Kidney tubule cell (primary cell): ENCODE results near the gene SLC25A21.
A peak's percentile ranks its signal among the peaks of the same experiment; 100 is the strongest.
"Not testable (repeated sequence)": the region's sequence is repeated elsewhere in the genome, so short reads cannot be mapped to it uniquely, and the experiment has no call there.

ENCODE experiments used
- DNase-seq: peaks from one replicate; pipeline ENCODE4 v3.0.0-alpha.2; 2018; ENCODE audit warnings: low spot score

The SLC25A21 gene

DNA sequence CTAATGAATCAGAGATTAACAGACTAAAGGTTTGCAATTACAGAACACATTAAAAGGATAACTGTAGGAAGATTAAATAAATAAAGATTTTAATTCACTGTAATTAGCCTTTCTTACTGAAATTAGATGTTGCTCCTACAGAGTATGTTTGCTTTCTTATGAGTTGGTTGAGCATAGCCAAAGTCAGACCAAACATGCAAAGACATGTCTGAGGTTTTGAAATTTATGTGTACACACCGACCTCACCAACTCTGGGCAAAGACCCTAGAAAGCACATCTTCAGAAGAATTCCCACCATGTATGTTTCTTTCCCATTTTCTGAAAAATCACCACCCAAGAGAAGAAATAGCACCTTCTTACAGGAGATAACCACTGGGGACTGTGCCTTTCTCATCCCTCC is 351.5 kb downstream of the SLC25A21 start:
- DNase-seq, result no peak

DNA sequence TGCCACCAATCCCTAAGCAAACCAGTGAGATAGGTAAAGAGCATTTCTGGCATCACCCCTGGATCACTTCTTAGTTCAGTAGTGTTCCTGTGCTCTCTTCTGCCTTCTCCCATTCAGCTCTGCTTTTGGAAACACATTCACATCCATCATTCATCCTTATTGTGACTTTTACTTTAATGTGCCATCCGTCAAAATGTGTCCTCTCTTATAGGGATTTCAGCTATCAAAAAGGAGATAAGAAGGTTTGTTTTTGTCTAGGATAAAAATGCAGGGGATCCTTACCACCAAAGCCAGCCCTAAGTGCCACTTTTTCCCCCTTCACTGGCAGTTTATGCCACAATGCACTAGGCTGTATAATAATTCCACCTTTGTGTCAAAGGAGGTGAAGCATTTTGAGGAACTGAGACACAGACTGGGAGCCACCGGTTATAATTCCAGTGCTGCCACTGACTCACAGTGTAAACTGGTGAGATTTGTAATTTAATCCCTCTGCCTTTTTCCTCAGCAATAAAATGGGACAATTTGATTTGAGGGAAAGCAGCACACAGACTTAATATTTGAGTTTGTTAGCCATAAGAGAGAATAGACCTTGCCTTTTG is 352.2 kb downstream of the SLC25A21 start:
- DNase-seq, result no peak

DNA sequence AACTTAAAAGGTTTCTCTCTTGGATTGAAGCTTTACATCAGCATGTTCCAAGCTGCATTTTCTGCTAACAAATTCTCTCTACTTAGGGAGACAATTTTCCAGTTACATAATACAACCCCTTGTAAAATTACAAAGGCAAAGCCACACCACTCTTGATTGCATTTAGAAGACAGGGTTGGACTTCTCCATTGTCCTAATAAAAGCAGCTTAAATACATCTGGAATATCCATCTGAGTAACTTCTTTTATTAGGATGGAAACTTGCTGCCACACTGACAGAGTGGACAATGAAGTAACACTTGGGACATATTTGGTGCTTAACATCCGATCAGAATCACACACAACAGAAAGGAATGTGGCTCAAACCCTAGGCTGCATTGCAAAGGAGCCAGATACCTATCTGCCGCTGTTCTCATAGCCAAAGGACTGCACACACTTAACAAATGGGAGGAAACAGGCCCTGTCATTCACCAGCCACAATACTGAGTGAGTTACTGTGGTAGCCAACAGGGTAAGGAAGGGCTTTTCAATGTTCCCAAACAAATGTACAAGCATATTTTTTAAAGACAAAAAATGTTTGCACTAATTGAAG is 353.5 kb downstream of the SLC25A21 start:
- peak; percentile 3 for DNase-seq

DNA sequence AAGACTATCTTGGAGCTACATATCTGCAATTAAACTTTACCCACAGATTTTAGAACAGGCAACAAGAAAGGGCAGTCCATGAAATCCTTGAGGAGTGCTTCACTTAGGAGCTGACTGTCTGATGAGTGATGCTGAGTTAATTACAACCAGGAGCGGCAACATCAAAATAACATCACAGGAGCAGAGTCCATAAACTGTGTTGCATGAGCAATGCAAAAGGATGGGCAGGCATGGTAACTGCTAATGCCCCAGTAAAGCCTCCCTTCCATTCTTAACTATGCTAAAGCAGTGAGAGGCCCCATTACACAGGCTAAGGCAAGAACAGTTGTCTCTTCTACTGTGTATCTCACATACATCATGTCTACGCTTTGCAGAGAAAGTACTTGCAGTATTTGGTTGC is 354.2 kb downstream of the SLC25A21 start:
- no peak for DNase-seq

DNA sequence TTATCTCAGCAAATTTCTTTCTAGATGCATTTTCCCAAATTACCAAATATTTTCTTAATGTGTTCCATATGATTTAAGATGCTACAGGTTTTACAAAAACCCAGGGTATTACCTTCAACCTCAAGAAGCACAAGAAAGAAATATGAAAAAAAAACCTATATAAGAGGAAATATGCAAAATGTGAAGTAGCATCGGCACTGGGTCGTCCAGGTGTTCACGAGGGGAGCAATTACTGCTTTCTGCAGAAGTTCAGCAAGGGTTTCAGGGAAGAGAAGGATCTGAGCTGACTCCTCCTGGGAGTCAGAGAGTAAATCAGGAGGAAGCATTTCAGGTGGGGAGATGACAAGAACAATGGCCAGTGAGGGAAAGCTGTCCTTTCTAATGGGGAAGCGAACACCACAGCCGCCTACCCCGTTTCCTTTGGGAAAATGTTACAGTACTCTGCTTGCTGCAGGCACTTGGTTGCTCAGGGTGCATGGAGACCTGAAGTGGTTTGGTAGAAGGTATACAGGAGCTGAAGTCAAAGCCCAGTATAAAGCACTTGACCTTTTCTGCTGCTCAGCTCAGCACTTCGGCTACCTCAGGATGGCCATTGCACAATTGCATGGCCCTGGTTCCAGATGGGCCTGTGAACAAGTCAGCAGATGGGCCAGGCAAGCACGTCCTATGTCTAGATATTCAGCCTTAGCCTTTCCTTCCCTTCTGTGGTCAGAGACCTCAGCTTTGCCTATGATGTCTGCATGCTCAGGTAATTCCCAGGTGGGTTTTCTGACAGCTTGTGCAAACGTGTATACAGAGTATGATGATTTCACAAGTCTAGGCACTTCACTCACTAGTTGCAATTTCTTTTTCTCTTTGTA is 355.1 kb downstream of the SLC25A21 start:
- DNase-seq, result no peak

DNA sequence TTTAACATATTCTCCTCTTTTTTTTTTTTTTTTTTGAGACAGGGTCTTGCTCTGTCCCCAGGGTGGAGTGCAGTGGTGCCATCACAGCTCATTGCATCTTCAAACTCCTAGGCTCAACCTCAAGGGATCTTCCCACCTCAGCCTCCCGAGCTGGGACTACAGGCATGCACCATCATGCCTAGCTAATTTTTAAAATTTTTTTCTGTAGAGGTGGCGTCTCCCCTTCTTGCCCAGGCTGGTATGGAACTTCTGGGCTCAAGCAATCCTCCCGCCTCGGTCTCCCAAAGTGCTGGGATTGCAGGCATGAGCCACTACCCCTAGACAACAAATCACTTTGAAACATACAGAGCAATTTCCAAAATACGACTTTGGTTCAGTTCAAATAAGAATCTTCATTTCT is 355.9 kb downstream of the SLC25A21 start:
- DNase-seq, result no peak

DNA sequence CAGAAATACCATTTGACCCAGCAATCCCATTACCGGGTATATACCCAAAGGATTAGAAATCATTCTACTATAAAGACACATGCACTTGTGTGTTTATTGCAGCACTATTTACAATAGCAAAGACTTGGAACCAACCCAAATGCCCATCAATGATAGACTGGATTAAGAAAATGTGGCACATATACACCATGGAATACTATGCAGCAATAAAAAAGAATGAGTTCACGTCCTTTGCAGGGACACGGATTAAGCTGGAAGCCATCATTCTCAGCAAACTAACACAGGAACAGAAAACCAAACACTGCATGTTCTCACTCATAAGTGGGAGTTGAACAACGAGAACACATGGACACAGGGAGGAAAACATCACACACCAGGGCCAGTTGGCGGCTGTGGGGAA is 357.6 kb downstream of the SLC25A21 start:
- not testable (repeated sequence) for DNase-seq

DNA sequence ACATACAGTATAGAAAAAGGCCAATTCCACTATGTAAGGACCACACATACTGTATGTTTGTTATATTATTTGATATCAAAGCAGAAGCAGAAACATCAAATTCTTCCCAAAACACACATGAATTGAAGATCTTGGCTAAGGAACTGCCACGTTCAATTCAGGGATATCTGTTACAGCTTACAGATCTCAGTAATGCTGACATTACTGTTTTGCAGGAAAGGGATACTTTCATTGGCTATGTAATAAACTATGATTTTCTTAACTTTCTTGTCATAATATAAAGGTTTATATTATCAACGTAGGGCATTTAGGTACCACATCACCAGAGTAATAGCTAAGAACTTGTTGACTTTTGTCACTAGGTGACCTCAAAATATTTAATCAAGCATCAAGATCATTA is 362.2 kb downstream of the SLC25A21 start:
- no peak for DNase-seq

DNA sequence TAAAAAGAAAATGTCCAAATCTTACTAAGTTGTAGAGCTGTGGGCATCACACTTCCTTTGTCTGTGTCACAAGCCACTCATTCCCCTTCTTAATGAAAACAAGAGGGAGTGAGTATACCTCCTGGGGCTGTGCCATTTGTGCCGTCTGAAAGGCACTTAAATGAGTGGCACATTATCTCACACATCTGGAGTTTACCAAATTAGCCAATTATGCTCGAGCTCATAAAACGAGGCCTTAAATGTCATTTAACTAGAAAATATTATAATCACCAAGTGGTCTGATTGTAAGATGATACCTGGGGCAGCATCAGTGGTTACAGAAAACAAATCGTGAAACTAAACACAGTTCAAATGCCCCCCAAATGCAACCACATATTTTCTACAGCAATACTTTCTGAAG is 364.7 kb downstream of the SLC25A21 start:
- no peak for DNase-seq

DNA sequence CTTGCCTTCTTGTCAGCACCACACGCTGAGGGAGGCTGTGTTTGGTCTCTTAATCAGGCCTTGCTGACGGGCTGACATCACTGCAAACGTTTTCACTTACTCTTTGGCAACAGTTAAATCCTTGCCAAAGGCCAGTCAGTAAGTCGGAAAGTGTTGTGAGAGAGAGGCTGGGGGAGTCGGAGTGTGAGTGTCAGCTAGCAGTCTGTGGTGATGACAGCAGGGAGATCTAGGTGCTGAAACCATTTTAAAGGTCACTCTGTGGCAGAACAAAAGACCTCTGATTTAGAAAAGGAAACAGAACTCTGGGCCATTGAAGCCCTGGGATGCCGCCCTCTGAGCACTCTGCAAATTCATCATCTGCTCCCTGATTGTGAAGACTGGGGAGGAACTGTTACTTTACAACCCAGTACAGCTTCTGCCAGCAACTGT is 367.3 kb downstream of the SLC25A21 start:
- DNase-seq, result no peak

DNA sequence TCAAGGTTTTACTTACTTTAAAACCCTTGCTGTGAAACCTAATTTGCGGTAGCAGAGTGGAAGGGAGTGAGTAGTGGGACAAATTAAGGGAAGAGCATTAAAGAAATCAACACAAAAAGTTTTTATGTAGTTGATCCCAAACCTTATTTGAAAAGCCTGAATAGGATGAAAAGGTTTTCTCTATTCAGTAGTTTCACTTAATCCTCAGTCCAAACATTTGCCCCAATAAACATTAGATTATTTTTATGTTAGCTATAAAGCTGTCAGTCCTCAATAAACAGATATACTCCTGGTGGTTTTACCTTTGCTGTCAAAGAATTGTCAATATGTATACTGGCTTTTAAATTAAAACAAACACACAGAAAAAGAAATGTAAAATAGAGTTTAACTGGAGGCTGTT is 374.8 kb downstream of the SLC25A21 start:
- no peak for DNase-seq

DNA sequence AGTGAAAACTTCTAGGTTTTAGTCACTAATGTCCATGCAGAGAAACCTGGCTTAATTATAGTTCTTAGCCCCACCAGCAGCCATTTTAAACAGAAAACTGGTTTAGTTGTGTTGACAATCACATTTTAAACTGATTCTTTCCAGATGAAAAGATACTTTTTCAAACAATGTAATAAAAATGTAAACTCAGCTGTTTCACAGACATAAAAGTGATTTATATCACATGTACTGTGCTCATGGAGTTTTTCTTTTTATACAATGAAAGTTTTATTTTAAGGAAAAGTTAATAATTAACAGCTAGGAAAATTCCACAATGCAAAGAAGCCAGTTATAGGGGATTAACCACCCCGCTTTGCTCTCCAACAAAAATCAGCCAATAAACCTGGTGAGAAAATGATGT is 381.0 kb downstream of the SLC25A21 start:
- no peak for DNase-seq

DNA sequence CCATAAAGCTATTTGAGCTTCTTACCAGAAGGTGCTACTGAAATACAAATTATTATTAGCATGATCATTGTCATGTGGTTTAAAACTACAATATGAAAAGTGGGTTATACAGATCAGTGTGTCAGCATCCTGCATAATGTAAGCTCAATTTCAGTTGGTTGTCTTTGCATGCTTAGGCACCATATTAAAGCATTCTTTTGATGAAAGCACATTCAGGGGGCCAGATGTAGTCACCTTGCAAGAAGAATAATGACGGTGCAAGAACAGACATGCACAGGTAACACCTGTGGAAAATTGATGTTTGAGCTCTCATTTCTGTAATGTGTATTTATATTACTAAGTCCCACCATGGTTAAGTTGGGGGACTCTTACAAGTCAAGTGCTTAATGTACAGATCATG is 386.9 kb downstream of the SLC25A21 start:
- DNase-seq, result no peak

DNA sequence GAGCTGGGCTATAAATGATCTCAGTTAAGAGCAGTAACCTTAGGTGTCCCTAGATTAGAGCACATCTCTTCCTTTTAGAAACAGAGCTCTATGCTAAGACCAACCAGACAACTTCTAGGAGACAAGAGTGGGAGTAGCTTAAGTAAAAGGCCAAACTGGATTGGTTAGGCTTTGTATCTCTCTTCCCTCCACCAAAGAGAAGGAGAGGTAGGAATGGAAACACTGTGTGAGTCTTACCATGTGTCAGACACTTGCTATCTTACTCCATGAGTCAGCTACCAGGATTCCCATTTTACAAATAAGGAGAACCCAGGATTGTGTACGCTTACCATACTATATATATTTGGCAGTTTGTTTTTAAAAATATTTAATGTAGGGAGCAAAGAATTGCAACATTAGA is 387.9 kb downstream of the SLC25A21 start:
- DNase-seq, result peak; percentile 27

DNA sequence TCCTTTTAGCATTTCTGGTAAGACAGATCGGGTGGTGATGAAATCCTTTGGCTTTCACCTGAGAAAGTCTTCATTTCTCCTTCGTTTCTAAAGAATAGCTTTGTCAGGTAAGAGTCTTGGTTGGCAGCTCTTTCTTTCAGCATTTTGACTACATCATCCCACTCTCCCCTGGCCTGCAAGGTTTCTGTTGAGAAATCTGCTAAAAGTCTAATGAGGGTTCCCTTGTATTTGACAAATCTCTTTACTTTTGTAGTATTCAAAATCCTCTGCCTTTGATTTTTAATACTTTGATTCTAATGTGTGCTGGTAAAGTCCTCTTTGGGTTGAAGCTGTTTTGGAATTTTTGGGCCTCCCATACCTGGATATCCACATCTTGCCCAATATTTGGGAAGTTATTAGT is 390.5 kb downstream of the SLC25A21 start:
- no peak for DNase-seq

DNA sequence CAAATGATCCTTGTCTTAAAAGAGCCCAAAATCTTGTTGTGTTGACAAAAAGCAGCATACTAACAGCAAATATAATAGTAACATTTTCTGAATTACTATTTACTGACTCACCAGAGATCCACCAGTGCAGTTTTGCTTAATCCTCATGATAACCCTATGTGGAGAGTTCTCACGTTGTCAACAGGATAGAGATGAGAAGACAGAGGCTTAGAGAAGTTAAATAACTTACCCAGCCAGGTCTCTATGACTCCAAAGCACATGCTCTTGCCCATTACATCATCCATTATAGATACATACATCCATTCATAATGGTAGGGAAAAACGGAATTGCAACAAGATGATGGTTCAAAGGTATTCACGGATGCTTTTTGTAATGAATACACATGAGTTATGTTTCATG is 398.8 kb downstream of the SLC25A21 start:
- DNase-seq, result peak; percentile 41

DNA sequence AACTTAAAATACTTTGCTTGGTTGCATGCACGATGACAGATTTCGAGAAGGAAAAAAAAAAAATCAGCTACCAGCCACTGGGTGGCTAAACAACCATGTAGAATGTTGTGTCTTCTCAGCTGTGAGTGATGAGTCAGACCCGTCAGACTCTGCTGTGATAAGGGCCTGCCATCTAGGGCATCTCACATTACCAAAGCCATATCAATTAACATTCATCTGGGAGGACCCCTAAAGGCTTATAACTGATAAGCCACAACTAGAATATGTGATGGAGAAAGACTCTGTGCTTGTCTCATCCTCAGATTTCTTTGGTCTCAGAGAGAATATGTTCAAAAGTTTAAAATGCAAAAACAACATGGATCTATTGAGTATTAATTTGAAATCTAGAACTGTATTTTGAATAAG is 399.3 kb downstream of the SLC25A21 start:
- DNase-seq, result peak; percentile 59

DNA sequence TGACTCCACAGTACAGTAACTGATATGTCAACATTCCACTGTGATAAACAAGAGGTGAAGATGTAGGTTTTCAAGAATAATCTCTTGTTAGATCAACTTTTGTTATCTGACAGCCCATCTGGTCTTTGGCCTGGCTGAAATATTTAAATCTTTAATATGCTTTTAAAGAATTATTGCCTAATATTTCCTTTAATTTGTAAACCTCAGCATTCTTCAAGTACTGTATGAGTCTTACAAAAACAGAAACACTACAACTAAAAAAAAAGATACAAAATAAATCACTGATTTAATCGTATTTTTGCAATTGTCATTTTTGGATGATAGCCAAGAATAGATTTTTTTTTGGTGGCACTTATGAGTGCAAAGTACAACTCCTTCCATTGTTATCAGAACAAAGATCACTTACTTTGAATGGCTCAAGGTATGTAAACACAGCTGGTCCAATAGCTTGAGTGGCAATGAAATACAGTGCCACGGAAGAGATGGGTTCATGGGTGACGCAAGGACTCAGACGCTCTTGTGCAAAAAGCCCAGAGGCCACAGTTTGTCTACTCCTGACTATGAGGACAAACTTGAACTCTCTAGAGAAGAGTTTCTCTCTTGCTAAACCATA is 401.3 kb downstream of the SLC25A21 start:
- DNase-seq, result no peak

DNA sequence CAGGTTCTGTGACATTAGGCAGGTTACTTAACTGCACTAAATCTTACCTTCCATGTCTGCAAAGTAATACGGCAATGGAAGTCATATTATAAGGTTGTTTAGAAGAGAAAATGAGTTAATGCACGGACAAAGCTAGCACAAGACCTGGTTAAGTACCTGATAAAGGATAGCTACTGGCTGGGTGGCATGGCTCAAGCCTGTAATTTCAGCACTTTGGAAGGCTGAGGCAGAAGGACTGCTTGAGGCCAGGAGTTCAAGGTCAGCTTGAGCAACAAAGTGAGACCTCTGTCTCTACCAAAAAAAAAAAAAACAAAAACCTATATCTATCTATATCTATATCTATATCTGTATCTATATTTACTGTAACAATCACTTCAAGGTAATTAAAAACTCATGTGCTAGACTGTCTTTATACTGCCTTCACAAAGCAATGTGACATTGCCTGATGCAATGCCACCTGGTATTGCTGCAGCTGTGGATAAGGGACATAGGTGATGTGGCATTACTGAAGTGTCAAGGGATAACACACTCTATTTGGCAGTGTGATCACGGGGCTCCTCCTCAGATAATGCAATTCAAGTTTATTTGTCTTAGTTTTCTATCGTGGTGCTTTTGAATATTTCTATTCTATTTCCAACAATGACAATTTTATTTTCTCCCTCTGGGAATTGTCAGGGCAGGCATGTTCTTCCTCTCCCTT is 403.6 kb downstream of the SLC25A21 start:
- no peak for DNase-seq

DNA sequence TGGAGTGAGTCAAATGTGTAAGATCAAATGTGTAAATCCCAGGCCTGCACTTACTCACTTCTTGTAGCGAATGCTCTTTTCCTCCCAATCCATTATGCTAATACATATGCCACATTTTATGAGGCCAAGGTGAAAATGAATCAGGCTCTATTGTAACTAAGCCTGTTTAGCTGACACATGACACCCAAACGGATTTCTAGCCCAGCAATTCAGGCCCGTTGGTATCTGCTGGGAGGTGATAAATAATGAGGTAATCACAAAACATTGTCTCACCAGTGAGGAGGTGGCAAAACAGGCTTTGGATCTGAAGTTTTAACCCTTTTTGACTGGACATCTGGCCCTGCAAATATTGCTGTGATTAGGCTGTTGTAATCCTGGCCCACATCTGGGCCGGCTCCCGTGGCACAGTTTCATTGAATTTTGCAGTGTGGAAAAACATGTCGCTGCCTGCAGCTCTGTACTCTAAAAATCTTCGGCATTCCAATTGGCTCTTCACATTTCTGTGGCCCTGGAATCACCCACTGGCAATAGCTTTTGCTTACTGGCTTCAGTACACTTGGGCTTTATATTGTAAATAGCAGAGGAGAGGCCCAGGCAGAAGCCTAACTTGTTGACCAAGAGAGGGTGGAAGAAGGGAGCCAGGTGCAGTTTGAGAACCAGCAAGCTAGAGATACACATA is 404.7 kb downstream of the SLC25A21 start:
- peak; percentile 63 for DNase-seq

DNA sequence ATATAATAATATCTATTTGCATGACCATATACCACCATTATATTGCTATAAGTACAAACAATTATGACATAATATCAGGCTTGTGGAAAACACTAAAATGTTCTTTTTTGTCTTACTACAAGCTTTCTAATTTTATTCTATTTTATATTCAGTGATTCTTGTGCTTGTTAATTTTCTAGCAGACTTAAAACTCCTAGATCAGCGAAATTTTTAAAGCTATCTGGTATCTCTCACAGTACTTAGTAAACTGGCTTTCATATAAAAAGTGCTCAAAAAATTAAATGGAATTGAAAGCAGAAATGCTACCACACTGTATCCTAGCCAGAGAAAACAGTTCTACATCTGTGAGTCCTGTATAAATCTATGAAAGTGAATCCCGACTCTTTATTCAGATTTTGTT is 405.4 kb downstream of the SLC25A21 start:
- DNase-seq, result no peak
